Measurements from ENCODE around the gene MIPOL1.
"Not testable (repeated sequence)": the region's sequence is repeated elsewhere in the genome, so short reads cannot be mapped to it uniquely, and the experiment has no call there.

- TF ChIP-seq CTCF, POLR2A, EP300 (IDR thresholded peaks at IDR 0.05): not testable (repeated sequence)
These were observed 8.2 kb downstream of the MIPOL1 start for GRCh38 chr14:37205623-37206605.

Measured in tibial nerve (tissue), 4 donors.